PC-3 (cell line): ENCODE data around the gene ARG1. TPM values are rescaled to one million over a fixed set of nuclear protein-coding genes. Genes with fewer than 3 reads are reported as not detected.
"Not testable (repeated sequence)": the region's sequence is repeated elsewhere in the genome, so short reads cannot be mapped to it uniquely, and the experiment has no call there.

Experiments used
- ATAC-seq: fragments of 200-7000 bp; cut with Tn5 transposase; 2 replicates; pipeline ENCODE4 v1.9.1; 2020; ENCODE audit warnings: mild to moderate bottlenecking, moderate library complexity
- BruUV-seq: library from RNA; stranded (reverse); fragments of 400-500 nt; replicated peaks from 2 replicates; lab custom pipeline; 2021; lab: Mats Ljungman, UMichigan
- CTCF ChIA-PET: fragments of 300-600 bp; sonication (Branson Sonifier 250); formaldehyde crosslinking; loops from one replicate; lab custom pipeline; 2022; ENCODE audit warnings: antibody characterized with exemption; lab: Charles Lee
- POLR2A ChIA-PET: fragments of 300-600 bp; sonication (Branson Sonifier 250); formaldehyde crosslinking; loops from one replicate; lab custom pipeline; 2022; ENCODE audit warnings: antibody characterized with exemption; ENCODE audit not compliant: unreplicated experiment; lab: Charles Lee
- DNase-seq: peaks from one replicate; pipeline ENCODE4 v3.0.0-alpha.2; 2015
- H2AFZ ChIP-seq: fragments of 300-600 bp; sonication (generic); 2 replicates; pipeline ENCODE4 v1.6.0; 2016; ENCODE audit warnings: antibody characterized with exemption, low read length
- H3F3A ChIP-seq: fragments of 300-600 bp; sonication (generic); one replicate; pipeline ENCODE4 v1.6.0; 2017; ENCODE audit warnings: antibody characterized with exemption, low read length, control low read depth, mild to moderate bottlenecking; ENCODE audit not compliant: unreplicated experiment
- H3K27ac ChIP-seq: fragments of 300-600 bp; sonication (generic); 2 replicates; pipeline ENCODE4 v1.5.1; 2016; ENCODE audit warnings: mild to moderate bottlenecking, low read length
- H3K27me3 ChIP-seq: fragments of 300-600 bp; sonication (generic); 2 replicates; pipeline ENCODE4 v1.6.1; 2016; ENCODE audit warnings: low read length, mixed read lengths
- H3K36me3 ChIP-seq: fragments of 300-600 bp; sonication (generic); 2 replicates; pipeline ENCODE4 v1.6.1; 2016; ENCODE audit warnings: low read depth, mixed run types, low read length, mixed read lengths
- H3K4me1 ChIP-seq: fragments of 300-600 bp; sonication (generic); 2 replicates; pipeline ENCODE4 v1.5.1; 2016; ENCODE audit warnings: low read length; ENCODE audit not compliant: insufficient read depth
- H3K4me2 ChIP-seq: fragments of 300-600 bp; sonication (generic); 2 replicates; pipeline ENCODE4 v1.6.0; 2016; ENCODE audit warnings: low read length
- H3K4me3 ChIP-seq: fragments of 300-600 bp; sonication (generic); 2 replicates; pipeline ENCODE4 v1.5.1; 2016; ENCODE audit warnings: mild to moderate bottlenecking, low read length, mixed read lengths
- H3K79me2 ChIP-seq: fragments of 300-600 bp; sonication (generic); 2 replicates; pipeline ENCODE4 v1.6.1; 2017; ENCODE audit warnings: low read length, mixed read lengths
- H3K9ac ChIP-seq: fragments of 300-600 bp; sonication (generic); 2 replicates; pipeline ENCODE4 v1.6.0; 2016; ENCODE audit warnings: mild to moderate bottlenecking, low read length
- H3K9me2 ChIP-seq: fragments of 300-600 bp; sonication (generic); replicated peaks from 2 replicates; pipeline ENCODE4 v1.6.1; 2016; ENCODE audit warnings: mixed run types, low read length, mixed read lengths
- H3K9me3 ChIP-seq: fragments of 300-600 bp; sonication (generic); 2 replicates; pipeline ENCODE4 v1.6.1; 2016; ENCODE audit warnings: low read length, mixed read lengths
- H4K20me1 ChIP-seq: fragments of 300-600 bp; sonication (generic); 2 replicates; pipeline ENCODE4 v1.6.1; 2016; ENCODE audit warnings: low read length, mixed read lengths
- CTCF ChIP-seq: fragments of 300-600 bp; sonication (generic); conservative IDR thresholded peaks from 2 replicates; pipeline ENCODE4 v1.5.1; 2017; ENCODE audit warnings: antibody characterized with exemption, low read depth, mild to moderate bottlenecking, low read length
- EZH2 ChIP-seq: fragments of 300-600 bp; sonication (generic); IDR thresholded peaks from one replicate; pipeline ENCODE4 v1.6.1; 2017; ENCODE audit warnings: antibody characterized with exemption, mild to moderate bottlenecking, low read length; ENCODE audit not compliant: unreplicated experiment
- EZH2phosphoT487 ChIP-seq: fragments of 300-600 bp; sonication (generic); IDR thresholded peaks from 2 replicates; pipeline ENCODE4 v1.6.1; 2018; ENCODE audit warnings: mild to moderate bottlenecking, antibody characterized with exemption, low read length, borderline replicate concordance
- intact Hi-C: fragments of 100-400 bp; cut with micrococcal nuclease; formaldehyde crosslinking; loops from 2 replicates; pipeline ENCODE4 v1.9.0; 2023
- total RNA-seq: library from RNA; depleted of rRNA; stranded (reverse); fragments of >200 nt; gene quantifications from 2 replicates; pipeline ENCODE4 v1.2.3, GENCODE V29; 2014

The ARG1 gene
- total RNA-seq, 1 experiment from 2014 or later, result not detected

GRCh38 chr6:131524695-131525336 is 48.2 kb upstream of the ARG1 start:
- no peaks in the 10 kb centered on the region for H4K20me1 ChIP-seq
- H3K4me1 ChIP-seq, result no peaks in the 10 kb centered on the region
- no peak for ATAC-seq
- H3K9me3 ChIP-seq, result no peaks in the 10 kb centered on the region
- no peak for TF ChIP-seq EZH2
- TF ChIP-seq CTCF, result no peak
- no peak for TF ChIP-seq EZH2phosphoT487
- no TSS peak for BruUV-seq
- no peaks in the 10 kb centered on the region for H3K79me2 ChIP-seq
- intact Hi-C loops, result no loop called here
- no peak overlapping the region for H2AFZ ChIP-seq
- H3K27me3 ChIP-seq, result no peaks in the 10 kb centered on the region
- H3K36me3 ChIP-seq, result no peaks in the 10 kb centered on the region
- H3K9ac ChIP-seq, result no peak overlapping the region
- no peaks in the 10 kb centered on the region for H3F3A ChIP-seq
- H3K9me2 ChIP-seq, result no peaks in the 10 kb centered on the region
- no peak overlapping the region for H3K4me2 ChIP-seq
- no peak overlapping the region for H3K4me3 ChIP-seq
- no peak for DNase-seq
- ChIA-PET POLR2A (no interaction called here), CTCF (no interaction called here)
- H3K27ac ChIP-seq, result no peak overlapping the region

GRCh38 chr6:131530936-131531335 is 42.1 kb upstream of the ARG1 start:
- H3K27me3 ChIP-seq, H3K4me1 ChIP-seq, H3K4me3 ChIP-seq, H3K4me2 ChIP-seq, POLR2A ChIA-PET, H3K9me3 ChIP-seq, H3K9me2 ChIP-seq, H3F3A ChIP-seq, DNase-seq, H3K9ac ChIP-seq, BruUV-seq, H3K36me3 ChIP-seq, H3K27ac ChIP-seq, H4K20me1 ChIP-seq, CTCF ChIA-PET, H2AFZ ChIP-seq, H3K79me2 ChIP-seq, ATAC-seq: not testable (repeated sequence)
- intact Hi-C loops, result loop anchor here (5.0 kb wide), 1 partner anchor 644 kb away; no protein-coding TSS in a partner anchor

- BruUV-seq, H3K36me3 ChIP-seq, H3K27ac ChIP-seq, H3F3A ChIP-seq, ATAC-seq, H3K4me3 ChIP-seq, H3K9me2 ChIP-seq, H3K9ac ChIP-seq, POLR2A ChIA-PET, H3K4me1 ChIP-seq, CTCF ChIA-PET, H3K27me3 ChIP-seq, H3K79me2 ChIP-seq, H3K4me2 ChIP-seq, H2AFZ ChIP-seq, DNase-seq, H4K20me1 ChIP-seq, H3K9me3 ChIP-seq: not testable (repeated sequence)
- intact Hi-C loops, result loop anchor here (5.0 kb wide), 1 partner anchor 644 kb away; no protein-coding TSS in a partner anchor
Observed at GRCh38 chr6:131531681-131532080, 41.3 kb upstream of the ARG1 start.
